ENCODE data around the gene VCX2.
"Not testable (repeated sequence)": the region's sequence is repeated elsewhere in the genome, so short reads cannot be mapped to it uniquely, and the experiment has no call there.

The VCX2 gene

DNA sequence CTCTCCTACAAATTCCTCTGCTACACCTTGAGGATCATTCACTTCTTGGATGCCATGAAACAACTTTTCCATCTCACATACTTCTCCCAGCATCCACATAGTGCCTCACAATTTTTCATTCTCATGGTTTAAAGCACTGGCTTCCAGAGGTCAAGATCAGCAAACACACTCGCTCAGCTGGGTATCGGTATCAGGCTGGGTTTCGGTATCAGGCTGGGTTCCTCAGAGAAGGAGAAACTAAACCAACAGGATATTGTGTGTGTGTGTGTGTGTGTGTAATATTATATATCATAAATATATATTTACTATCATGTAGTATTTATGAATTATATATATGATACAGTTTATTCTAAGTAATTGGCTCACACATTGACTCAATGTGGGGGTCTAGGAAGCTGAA is at the start of gene VCX2:
Gene VCX2, minus strand, starts transcription at position 99 of the 400 bp plus-strand sequence. CDS start 624 bp downstream, outside the sequence.
- not testable (repeated sequence) for DNase-seq

DNA sequence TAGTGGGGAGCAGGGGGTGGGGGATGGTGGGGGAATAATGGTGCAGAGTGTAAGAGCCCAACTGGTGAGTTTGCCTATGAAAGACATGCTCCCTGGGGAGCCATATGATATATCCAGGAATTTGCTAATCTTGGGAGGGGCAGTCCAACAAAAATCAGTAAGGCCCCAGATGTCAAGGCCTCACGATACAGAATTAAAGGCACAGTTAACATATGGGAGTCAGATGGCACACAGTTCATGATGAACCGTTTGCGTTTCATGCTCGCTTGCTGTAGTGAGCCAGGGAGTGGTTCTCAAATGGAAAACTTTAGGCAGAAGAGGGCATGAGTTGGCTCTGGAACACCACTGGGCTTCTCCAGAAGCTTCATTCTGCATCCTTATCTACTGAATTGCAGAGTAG is 33.9 kb upstream of the VCX2 start:
- DNase-seq: no peak

DNA sequence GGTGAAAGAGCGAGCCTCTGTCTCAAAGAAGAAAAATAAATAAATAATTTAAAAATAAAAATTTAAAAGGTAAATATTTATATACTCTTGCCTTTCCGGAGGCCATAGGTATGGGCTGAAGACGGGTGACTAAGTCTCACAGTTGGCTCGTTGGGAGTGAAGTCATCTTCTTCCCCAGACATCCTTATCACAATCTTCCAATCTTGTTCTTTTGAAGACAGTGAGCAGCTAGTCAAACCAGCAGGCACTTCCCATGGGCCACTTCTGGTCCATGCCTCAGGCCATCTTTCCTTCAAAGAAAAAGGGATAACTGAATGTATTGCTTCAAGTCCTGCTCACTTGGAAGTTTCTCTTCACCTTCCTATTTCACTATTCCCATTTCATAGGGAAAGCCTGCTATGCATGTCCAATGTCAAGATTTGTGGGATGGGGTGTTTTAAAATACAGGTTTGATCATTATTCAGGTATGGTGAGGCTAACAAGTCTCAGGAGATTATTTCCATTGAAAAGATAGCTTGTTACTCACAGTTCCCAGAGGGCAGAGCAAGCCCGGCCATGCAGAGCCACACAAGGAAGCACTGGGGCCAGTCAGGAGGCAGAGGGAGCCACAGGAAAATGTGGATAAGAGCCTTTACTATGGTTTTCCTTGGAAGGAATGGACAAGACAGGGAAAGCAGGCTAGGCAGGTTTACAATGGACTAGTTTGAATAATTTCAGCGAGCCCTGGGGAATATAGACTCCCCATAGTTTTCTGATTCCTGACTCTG is 33.3 kb upstream of the VCX2 start:
- no peak for DNase-seq

DNA sequence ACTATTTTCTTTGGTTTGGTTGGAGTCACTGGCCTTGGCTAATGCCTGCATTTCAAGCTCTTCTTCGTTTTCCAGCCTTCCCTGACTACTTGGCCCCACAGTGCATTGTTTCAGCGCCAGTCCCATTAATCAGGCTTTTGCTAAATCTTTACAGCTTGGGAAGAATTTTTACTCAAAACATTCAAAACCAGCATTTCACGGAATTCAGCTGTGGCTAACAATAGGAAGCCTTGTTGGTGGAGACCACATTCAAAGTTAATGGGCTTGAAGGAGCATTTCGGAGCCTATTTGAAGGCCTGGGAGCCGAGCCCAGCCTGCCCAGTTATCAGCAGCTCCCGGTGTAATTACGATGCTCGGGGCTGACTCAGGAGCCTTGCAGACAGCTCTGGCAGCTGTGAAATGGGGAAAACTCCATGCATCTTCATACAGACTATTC is 30.8 kb upstream of the VCX2 start:
- no peak for DNase-seq

DNA sequence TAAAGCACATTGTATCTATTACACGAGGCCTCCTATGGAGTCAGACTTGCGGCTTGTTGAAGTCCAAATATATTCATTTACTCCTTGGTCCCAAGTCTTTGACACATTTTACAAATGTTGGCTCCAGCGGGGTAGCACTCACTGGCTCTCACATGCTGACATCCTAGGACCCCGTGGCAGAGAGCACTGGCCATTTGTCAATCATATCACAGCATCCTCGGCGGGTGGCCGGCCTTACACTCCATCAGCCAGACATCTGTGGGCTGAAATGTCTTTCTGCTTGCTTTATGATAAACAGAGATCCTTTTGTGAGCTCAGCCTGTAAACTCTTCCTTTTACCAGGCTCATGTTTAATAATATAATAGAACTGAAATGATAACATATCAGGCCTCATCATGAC is 25.7 kb upstream of the VCX2 start:
- DNase-seq: no peak

DNA sequence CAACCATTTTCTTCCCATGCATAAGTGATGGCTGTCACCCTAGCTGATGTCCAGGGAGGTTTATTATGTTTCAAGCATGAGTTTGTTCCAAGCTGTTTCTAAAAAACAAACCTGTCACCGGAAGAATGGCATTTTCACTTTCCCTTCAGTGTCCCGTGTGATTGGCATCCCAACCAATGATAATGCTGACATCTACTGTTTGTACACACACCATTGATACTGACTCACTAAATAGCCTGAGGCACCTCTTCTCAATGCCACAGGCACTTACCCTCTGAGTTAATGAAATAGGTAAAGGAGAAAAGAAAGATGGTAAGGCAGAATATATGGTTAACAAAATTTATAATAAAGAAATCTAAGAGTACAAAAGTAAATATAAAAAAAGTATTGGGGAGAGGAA is 23.1 kb upstream of the VCX2 start:
- no peak for DNase-seq

DNA sequence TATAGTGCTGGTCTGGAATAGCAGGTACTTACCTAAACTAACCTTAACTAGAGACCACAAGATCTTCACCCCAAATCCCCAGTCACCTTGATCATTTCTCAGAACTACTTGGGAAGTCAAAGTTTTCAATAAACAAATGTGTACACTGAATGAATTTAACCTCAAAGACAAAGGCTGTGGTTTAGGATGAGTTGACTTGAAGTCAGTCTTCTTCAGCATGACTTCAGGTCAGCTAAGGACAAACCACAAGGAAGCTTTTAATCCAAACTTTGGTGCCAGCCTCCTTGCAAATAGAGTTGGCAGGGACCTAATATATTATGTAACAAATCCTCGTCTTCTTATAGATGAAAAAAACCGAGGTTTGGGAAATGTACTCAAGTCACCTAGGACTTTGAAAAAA is 21.2 kb upstream of the VCX2 start:
- DNase-seq: no peak

DNA sequence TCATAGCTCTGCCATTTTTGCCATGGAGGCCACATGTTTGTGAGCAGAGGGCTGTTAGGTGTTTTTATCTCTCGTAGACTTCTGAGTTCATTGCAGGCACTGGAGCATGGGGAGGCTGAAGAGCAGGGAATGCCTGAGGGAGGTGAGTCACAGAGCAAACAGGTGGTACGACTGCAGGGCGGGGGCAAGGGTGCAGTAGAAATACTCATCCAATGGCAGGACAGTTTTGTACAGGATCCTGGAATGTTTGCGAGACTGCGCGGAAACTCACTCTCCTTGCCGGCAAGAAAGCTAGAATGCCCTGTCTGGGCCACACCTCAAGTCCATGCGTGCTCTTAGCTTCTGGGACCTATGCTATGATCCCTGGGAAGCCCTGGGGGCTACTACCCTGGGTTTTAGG is 20.0 kb upstream of the VCX2 start:
- no peak for DNase-seq

DNA sequence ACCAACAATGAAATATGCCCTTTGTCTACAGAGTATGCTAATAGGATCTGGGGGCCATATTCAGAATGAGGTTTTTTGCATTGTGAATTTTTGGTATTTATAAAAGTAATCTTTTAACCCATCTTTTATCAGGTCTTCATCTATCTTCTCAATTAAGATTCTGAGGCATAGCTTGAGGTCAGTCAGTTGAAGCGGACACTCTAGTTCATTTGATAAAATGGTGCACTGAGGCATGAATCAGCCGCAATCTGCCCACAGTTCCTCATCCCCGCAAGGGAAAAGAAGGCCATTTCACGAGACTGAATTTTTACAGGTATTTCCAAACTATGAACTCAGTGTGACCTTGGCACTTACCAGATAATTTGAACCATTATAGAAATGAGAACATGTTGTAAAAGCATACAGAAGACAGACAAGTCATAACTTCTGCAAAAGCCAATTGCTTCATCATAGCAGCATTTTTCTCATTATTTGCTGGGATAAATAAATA is 19.3 kb upstream of the VCX2 start:
- no peak for DNase-seq

DNA sequence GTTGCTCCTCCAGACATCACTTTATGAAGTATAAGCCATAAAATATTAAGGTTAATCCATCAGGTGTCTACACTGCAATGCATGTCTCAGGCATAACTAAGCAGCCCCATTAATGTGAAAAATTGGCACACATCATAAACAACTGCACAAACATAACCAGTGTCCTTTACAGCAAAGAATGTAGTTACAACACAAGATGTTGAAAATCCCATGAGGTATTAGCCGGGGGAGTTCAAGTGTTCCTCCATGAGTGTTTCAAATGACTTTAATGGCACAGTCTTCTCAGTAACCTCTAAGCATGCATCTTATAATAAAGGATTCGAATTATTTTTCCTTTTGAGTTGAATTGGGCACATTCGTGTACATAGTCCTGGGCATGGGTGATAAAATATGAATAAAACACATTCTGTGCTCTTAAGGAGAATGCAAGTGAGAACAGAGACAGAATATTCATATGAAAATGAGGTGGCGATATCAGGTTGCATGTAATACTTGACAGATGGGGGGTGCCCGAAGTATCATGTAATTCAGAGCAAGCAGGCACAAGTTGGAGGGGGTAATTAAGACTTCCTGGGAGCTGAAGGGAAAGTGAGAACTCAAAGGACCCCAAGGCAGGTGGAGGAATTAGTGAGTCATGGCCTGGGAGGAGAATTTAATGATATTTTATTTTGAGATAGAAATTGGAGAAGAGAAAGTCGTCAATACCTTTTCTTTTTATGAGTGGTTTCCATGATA is 18.2 kb upstream of the VCX2 start:
- peak; percentile 22 for DNase-seq

DNA sequence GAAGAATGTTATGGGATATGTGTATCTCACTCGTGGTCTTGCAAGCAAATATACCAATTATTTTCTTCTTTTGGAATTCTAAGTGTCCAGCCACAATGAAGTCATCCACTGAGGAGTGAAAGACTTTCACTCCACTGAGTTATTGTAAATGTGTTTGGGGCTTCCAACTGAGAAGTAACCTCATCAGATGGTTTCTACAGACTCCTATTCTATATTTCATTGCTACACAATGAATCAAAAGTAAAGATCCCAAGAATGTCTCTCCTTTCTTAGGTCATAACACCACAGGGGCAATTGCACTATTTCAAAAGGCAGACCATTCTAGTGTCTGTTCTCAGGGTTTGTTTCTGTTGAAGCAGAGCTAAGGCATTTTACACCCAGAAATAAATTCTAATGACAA is 12.3 kb upstream of the VCX2 start:
- DNase-seq: no peak

DNA sequence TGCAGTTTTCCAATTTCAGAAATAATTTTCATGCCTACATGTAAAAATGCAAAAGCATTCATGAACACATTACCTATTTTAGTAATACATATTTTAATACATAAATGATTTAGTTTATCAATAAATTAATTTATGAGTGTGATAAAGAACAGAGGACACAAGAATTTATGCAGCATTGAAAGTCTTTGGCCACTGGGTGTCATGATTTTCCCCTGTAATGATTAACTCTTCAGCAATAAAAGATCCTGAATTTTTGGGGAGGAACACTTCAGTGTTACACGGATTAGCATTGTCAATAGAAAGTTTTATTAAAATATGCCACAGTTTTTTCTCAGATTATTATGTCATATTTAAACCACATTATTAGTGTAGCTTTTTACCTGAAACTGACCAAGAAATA is 8.6 kb upstream of the VCX2 start:
- DNase-seq: no peak

DNA sequence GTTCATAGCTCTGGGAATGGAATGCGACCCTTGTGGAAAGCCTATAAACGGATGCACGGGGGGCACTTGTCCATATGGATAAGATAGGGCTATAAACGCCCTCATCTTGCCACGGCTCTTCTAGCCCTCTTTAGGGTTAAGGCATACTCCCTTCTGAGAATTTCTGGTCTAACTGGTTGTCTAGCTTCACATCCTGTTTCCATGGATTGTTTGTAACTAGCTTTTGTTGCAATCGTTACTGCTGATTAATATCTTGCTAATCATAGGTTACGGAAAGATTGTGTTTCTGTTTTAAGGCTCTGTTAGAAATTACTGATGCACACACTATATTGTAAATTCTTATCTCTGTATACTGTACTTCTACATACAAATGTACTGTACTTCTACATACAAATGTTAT is 17.1 kb downstream of the VCX2 start:
- DNase-seq: not testable (repeated sequence)

DNA sequence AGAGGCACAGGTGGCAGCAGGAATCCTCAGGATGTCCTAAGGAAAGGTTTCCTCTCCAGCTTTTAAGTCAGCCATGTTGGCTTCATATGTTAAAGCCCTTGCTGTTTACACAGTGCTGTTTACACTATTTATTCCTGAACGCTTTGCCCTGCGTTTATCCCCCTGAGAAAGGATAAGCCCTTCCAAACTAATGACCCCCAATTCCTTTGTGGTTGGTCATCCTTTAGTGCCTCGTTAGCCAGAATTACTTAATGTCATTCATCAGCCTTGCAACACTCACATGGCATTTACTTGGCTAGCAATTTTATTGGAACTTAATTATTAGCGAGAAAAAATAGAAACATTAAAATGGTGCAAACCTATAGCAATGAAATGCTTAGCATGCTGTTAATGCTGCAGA is 23.8 kb downstream of the VCX2 start:
- no peak for DNase-seq

DNA sequence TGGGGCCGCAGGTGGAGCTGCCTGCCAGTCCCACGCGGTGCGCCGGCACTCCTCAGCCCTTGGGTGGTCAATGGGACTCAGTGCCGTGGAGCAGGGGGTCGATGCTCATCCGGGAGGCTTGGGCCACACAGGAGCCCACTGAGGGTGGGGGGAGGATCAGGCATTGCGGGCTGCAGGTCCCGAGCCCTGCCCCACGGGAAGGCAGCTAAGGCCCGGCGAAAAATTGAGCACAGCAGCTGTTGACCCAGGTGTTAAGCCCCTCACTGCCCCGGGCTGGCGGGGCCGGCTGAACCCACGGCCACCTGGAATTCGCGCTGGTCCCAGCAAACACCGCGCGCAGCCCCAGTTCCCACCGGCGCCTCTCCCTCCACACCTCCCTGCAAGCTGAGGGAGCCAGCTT is 26.1 kb downstream of the VCX2 start:
- no peak for DNase-seq

DNA sequence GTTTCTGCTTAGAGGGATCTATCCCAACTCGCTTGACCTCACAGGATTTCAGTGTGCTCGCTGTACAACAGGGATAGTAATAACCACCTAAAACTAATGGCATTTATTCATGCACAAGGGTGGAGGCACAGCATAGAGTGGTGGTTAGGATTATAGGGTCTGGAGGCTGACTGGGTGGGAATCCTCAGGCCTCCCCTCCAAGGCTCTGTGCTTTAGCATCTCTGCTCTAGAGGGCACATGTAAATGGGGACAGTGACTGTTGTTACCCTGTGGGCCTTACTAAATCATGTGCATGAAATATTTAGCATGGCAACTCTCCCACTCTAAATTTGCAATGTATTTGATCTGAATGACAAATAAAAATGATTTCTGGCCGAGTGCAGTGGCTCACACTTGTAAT is 29.2 kb downstream of the VCX2 start:
- DNase-seq: no peak

DNA sequence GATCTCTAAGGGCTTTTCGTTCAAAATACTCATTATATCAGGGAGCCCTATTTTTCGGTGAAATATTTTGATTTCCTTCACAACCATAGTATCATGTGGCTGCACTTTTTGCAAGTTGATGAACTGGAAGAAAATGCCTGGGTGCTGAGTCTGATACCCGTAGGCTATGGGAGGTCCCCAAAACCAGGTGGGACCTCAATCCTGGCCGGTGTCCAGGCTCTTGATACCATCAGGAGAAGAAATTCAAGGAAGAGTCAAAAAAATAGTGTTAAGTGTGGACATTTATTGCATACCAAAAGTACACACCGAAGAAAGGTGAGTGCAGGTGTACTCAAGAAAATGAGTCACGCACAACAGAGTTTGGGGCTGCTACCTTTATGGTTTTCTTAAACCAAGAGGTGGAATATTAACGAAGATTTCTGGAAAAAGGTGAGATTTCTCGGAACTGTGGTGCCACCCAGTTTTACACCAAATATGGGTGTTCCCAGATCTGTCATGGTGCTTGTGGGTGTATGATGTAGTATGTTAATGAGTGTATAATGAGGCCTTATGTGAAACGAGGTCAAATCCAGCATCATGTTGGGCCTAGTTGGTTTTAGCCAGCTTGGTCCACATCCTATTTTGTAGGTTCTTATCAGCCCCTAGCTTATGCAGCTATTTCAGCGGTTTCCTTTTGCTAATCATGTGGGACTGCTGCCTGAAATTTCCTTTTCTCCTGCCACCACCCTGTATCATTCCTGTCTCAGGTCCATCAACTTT is 29.9 kb downstream of the VCX2 start:
- DNase-seq: no peak

DNA sequence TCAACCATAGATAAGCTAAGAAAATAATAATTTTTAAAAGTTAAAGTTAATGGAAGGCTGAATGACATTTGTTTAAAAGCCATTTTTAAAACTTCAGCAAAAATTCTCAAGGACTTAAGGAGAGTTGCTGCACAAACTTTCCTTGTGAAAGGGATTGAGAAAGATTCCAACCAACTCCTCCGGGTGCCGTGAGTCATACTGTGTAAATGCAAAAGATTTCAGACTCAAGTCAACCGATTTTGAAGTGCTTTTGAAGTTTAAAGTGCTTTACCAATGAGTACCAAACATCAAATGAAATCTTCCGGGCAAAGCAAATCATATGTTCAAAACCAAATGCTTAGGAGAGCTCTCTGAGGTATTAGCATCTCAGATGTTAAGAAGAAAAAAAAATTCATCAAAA is 31.4 kb downstream of the VCX2 start:
- peak; percentile 60 for DNase-seq

DNA sequence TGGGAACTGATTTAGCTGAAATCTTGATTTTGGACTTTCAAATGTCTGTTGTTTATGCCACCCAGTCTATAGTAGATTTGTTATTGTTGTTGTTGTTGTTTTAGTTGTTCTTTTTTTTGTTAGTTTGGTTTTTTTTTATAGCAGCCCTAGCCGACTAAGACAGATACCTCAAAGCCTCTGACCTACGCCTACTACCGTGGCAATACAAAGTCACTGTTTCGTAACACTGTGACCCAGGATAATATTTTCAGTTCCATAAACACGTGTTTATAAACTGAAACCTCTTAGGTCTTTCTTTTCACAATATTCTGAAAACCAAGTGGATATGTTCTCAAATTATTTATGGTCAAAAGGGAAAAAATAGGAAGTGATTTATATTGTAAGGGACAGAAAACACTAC is 32.8 kb downstream of the VCX2 start:
- no peak for DNase-seq

DNA sequence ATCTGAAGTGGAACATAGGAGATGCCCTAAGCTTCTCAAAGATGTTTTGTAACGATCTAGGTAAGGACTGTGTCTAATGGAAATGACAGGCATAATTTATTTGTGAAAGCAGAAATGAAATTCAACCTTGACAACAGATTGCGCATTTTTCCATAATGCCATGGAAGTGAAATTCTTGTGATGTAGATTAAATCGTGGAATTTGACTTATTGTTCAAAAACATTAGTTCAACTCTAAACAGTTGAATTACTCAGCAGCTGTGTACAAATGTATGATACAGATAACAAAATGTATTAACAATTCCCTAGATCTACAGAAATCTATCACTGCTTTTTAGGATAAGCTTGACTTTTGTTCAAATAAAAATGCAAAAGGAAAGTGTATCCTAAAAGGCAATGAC is 44.4 kb downstream of the VCX2 start:
- DNase-seq: no peak

DNA sequence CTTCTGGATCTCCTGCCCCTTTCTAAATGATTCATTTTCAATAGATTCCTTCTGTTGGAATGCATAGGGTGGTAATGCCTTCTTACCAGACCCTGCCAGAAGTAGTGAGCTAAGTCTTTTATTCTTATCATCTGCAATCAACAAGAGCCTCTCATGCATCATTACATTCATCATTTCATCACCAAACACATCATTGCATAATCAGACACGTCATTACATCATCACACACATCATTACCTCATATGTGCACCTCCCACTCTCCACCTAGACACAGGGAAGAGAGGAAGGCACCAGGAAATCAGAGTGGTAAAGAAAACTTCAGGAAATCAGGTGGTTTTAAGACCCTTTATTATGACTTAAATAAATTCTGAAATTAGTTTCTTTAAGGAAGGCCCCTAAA is 45.0 kb downstream of the VCX2 start:
- DNase-seq: no peak

DNA sequence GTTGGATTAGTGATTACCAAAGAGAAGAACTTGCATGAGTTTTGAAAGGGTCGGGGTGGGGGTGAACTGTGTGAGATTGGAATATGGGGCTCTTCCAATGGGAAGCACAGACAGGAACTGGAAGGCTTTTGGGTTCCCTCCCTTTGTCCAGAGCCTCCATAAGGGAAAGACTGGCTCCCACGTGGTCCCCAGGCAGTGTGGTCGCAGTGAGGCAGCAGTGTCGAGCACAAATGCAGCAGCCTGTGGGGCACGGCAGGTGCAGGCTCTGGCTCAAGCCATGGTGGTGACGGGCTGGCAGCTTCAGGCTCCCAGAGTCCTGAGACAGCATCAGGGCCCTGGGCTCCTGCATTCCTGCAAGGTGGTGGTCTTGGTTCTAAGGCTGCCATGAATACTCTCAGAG is 45.5 kb downstream of the VCX2 start:
- DNase-seq: no peak

DNA sequence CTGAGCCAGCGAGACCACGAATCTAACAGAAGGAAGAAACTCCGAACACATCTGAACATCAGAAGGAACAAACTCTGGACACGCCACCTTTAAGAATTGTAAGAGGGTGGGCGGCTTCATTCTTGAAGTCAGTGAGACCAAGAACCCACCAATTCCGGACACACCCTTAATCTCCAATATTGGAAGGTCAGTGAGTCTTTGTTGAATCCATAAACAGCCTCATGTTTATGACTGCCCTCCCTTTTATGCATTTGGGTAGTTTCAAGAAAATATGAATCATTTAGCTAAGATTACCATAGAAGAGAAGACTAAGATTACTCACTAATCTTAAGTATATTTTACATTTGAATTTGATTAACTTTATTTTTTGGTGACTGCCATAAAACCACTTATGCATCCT is 48.5 kb downstream of the VCX2 start:
- DNase-seq: no peak

DNA sequence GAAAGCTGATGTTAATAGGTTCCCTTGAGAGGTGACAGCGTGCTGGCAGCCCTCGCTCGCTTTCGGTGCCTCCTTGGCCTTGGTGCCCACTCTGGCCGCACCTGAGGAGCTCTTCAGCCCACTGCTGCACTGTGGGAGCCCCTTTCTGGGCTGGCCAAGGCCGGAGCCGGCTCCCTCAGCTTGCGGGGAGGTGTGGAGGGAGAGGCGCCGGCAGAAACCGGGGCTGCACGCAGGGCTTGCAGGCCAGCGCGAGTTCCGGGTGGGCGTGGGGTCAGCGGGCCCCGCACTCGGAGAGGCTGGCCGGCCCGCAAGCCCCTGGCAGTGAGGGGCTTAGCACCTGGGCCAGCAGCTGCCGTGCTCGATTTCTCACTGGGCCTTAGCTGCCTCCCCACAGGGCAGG is 49.7 kb downstream of the VCX2 start:
- DNase-seq: not testable (repeated sequence)
